ENCODE data around the gene MAB21L3.

GRCh38 chr1:116075575-116075974 lies 35.6 kb upstream of the MAB21L3 start:
- TF ChIP-seq CTCF (IDR thresholded peaks at IDR 0.05) (no peak), POLR2A (IDR thresholded peaks at IDR 0.05) (no peak), POLR2AphosphoS5 (IDR thresholded peaks at IDR 0.05) (no peak)

Data from suprapubic skin (tissue), 4 donors.